HepG2 (cell line): ENCODE data around the gene KCNK7. TPM values are rescaled to one million over a fixed set of nuclear protein-coding genes. Genes with fewer than 3 reads are reported as not detected.

ENCODE experiments used
- ARNT ChIP-seq: fragments of 450-650 bp; IDR thresholded peaks from 2 replicates; pipeline ENCODE4 v1.6.1; 2017
- HMGXB4 ChIP-seq, 2 experiments: sonication (generic) in 1 of 2; formaldehyde crosslinking in 1 of 2; IDR thresholded peaks; 2 replicates each; pipeline versions ENCODE4 v1.4.0 to v1.6.1; 2018 to 2020; ENCODE audit warnings: missing genetic modification reagents in 2 of 2, borderline replicate concordance in 1 of 2, low read depth in 1 of 2, mild to moderate bottlenecking in 1 of 2, missing biosample characterization in 1 of 2
- HNF4G ChIP-seq, 2 experiments: sonication (generic) in 1 of 2; formaldehyde crosslinking in 1 of 2; IDR thresholded peaks; 2 replicates each; pipeline versions ENCODE4 v1.4.0 to v1.6.1; 2011 to 2020; ENCODE audit warnings: borderline replicate concordance in 2 of 2, low read depth in 2 of 2, mild to moderate bottlenecking in 2 of 2, low read length in 1 of 2, missing genetic modification reagents in 1 of 2, moderate library complexity in 1 of 2
- KLF16 ChIP-seq, 2 experiments: sonication (generic) in 1 of 2; formaldehyde crosslinking in 1 of 2; IDR thresholded peaks; 2 replicates each; pipeline versions ENCODE4 v1.6.1 to v1.8.0; 2016 to 2023; ENCODE audit warnings: missing genetic modification reagents in 2 of 2, missing compliant biosample characterization in 1 of 2
- MAFG ChIP-seq: sonication (generic); formaldehyde crosslinking; IDR thresholded peaks from 2 replicates; pipeline ENCODE4 v1.5.1; 2020; ENCODE audit warnings: mild to moderate bottlenecking, missing genetic modification reagents
- MYC ChIP-seq: sonication (generic); formaldehyde crosslinking; IDR thresholded peaks from 2 replicates; pipeline ENCODE4 v1.9.0; 2021; ENCODE audit warnings: missing genetic modification reagents, borderline replicate concordance
- MYNN ChIP-seq: sonication (generic); formaldehyde crosslinking; IDR thresholded peaks from 2 replicates; pipeline ENCODE4 v1.4.0; 2020; ENCODE audit warnings: mild to moderate bottlenecking, low read depth, missing genetic modification reagents
- RARG ChIP-seq: sonication (generic); formaldehyde crosslinking; IDR thresholded peaks from 2 replicates; pipeline ENCODE4 v1.4.0; 2020; ENCODE audit warnings: low read depth, mild to moderate bottlenecking, missing genetic modification reagents
- RBM39 ChIP-seq: fragments of 200-400 bp; formaldehyde crosslinking; IDR thresholded peaks from one replicate; pipeline ENCODE4 v1.6.1; 2018; ENCODE audit warnings: antibody characterized with exemption, mild to moderate bottlenecking, low read depth, low read length; ENCODE audit not compliant: poor library complexity, severe bottlenecking
- SOX6 ChIP-seq, 2 experiments: fragments of 450-650 bp in 1 of 2; sonication (generic) in 1 of 2; formaldehyde crosslinking in 1 of 2; IDR thresholded peaks; 2 replicates each; pipeline versions ENCODE4 v1.4.0 to v1.6.1; 2017 to 2020; ENCODE audit warnings: antibody characterized with exemption in 1 of 2, mild to moderate bottlenecking in 1 of 2, missing genetic modification reagents in 1 of 2
- YEATS4 ChIP-seq: sonication (generic); formaldehyde crosslinking; IDR thresholded peaks from 2 replicates; pipeline ENCODE4 v1.4.0; 2020; ENCODE audit warnings: missing genetic modification reagents, borderline replicate concordance
- ZBTB1 ChIP-seq: sonication (generic); formaldehyde crosslinking; IDR thresholded peaks from 2 replicates; pipeline ENCODE4 v1.4.0; 2020; ENCODE audit warnings: missing genetic modification reagents, borderline replicate concordance
- ZBTB38 ChIP-seq: sonication (generic); formaldehyde crosslinking; IDR thresholded peaks from 2 replicates; pipeline ENCODE4 v1.5.1; 2020; ENCODE audit warnings: mild to moderate bottlenecking, missing genetic modification reagents
- ZFX ChIP-seq: sonication (generic); formaldehyde crosslinking; IDR thresholded peaks from 2 replicates; pipeline ENCODE4 v1.4.0; 2020; ENCODE audit warnings: mild to moderate bottlenecking, low read depth, missing genetic modification reagents, moderate library complexity
- ZFYVE20 ChIP-seq: sonication (generic); formaldehyde crosslinking; IDR thresholded peaks from 2 replicates; pipeline ENCODE4 v1.8.0; 2023; ENCODE audit warnings: low read depth, mild to moderate bottlenecking, moderate library complexity, missing genetic modification reagents, borderline replicate concordance
- ZNF235 ChIP-seq: sonication (generic); formaldehyde crosslinking; IDR thresholded peaks from 2 replicates; pipeline ENCODE4 v1.8.1; 2023; ENCODE audit warnings: mild to moderate bottlenecking, missing genetic modification reagents, borderline replicate concordance
- ZNF24 ChIP-seq: fragments of 450-650 bp; IDR thresholded peaks from 2 replicates; pipeline ENCODE4 v1.6.1; 2017; ENCODE audit warnings: antibody characterized with exemption, mild to moderate bottlenecking
- ZNF609 ChIP-seq: sonication (generic); formaldehyde crosslinking; IDR thresholded peaks from 2 replicates; pipeline ENCODE4 v1.4.0; 2020; ENCODE audit warnings: mild to moderate bottlenecking, missing genetic modification reagents, borderline replicate concordance
- ZUFSP ChIP-seq: sonication (generic); formaldehyde crosslinking; IDR thresholded peaks from 2 replicates; pipeline ENCODE4 v1.9.0; 2021; ENCODE audit warnings: missing genetic modification reagents, mild to moderate bottlenecking, borderline replicate concordance
- polyA plus RNA-seq, 8 experiments: library from polyadenylated mRNA; depleted of rRNA in 3 of 8; stranded (reverse) in 7 of 8; unstranded in 1 of 8; fragments of >200 nt; fragmentation: Illumina TruSeq in 4 of 8; extraction: Trizol in 4 of 8; gene quantifications; 2 replicates each; pipeline versions ENCODE4 v1.2.1 to v1.2.3, GENCODE V29; 2011 to 2016; ENCODE audit warnings: low read depth in 4 of 8, missing spikeins in 1 of 8, mixed read lengths in 1 of 8; ENCODE audit not compliant: insufficient read depth in 1 of 8
- total RNA-seq, 5 experiments: library from RNA; depleted of rRNA; stranded (reverse); fragments of >200 nt; fragmentation: Illumina TruSeq; extraction: Trizol; gene quantifications; 2 replicates each; pipeline ENCODE4 v1.2.3, GENCODE V29; 2016; ENCODE audit warnings: low read depth in 1 of 5

The KCNK7 gene
- total and polyA plus RNA-seq, 2 of the 13 experiments (the other 11 are each of a cell fraction or from before 2014, with no cell fraction given), result 0.11 TPM; not detected in 1

- no peak; the same call in 1 of the 2 replicates for TF ChIP-seq ZNF609
- no peak for TF ChIP-seq RARG
- TF ChIP-seq ZFYVE20, result no peak
- no peak for TF ChIP-seq ZUFSP (CRISPR knock-in tag)
- TF ChIP-seq HNF4G (IDR thresholded peaks at IDR 0.05; ENCODE audit: borderline replicate concordance, low read depth, low read length), result no peak
- TF ChIP-seq HNF4G (CRISPR knock-in tag; IDR thresholded peaks at IDR 0.05; ENCODE audit: borderline replicate concordance, low read depth), result no peak
- no peak; the same call in 1 of the 2 replicates for TF ChIP-seq MYC
- TF ChIP-seq HMGXB4 (CRISPR knock-in tag; IDR thresholded peaks at IDR 0.05; ENCODE audit: borderline replicate concordance in 1 of 2, low read depth in 1 of 2), result peak; percentile 54 to 80; a peak in 3 of 4 replicates
- TF ChIP-seq YEATS4, result 0 out of 2 replicates have a peak, but pooled peaks have one; percentile 37
- no peak for TF ChIP-seq ZBTB38
- peak; percentile 59 for TF ChIP-seq ZFX (CRISPR knock-in tag)
- no peak for TF ChIP-seq ZBTB1 (CRISPR knock-in tag)
- TF ChIP-seq ZNF235, result no peak; the same call in 1 of the 2 replicates
- 0 out of 4 replicates have a peak, but pooled peaks of 1 of the 2 experiments have one; percentile 33 for TF ChIP-seq KLF16 (CRISPR knock-in tag; IDR thresholded peaks at IDR 0.05)
- no peak for TF ChIP-seq MAFG (CRISPR knock-in tag)
- no peak for TF ChIP-seq ARNT
- TF ChIP-seq SOX6 (IDR thresholded peaks at IDR 0.05), result no peak
- TF ChIP-seq SOX6 (CRISPR knock-in tag; IDR thresholded peaks at IDR 0.05), result peak; percentile 31; the same call in 1 of the 2 replicates
- peak; percentile 29 for TF ChIP-seq RBM39
- no peak for TF ChIP-seq MYNN
- no peak for TF ChIP-seq ZNF24
Observed at GRCh38 chr11:65574109-65574810, 21.3 kb downstream of the KCNK7 start (continued).
